ENCODE results near the gene FUT3. TPM values are rescaled to one million over a fixed set of nuclear protein-coding genes. Genes with fewer than 3 reads are reported as not detected.
"Not testable (repeated sequence)": the region's sequence is repeated elsewhere in the genome, so short reads cannot be mapped to it uniquely, and the experiment has no call there.

The FUT3 gene
- total RNA-seq, 2 donors from 2014 or later, result 260 to 272 TPM

DNA sequence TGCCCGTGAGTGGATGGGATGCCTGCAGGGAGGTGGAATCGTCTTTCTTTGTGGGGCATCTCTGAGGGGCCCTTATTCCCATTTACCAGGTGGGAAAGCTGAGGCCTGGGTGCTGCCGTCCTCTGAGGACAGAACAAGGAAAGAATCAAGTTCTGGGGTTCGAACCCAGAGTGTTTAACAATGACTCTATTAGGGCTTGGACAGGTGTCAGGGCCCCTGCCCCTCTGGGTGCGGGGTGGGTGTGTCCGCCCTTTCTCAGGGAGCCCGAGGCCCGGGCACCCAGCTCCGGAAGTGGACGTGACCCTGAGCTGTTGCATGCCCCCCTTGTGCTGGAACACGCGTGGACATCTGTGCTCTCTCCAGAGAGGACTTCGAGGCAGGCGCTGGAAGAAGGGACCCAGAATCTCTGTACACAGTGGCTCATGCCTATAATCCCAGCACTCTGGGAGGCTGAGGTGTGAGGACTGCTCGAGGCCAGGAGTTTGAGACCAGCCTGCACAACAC lies 41.6 kb upstream of the FUT3 start:
- Histone ChIP-seq H3K27me3 (peaks cover 5% of the 10 kb centered on the region), H3K4me1 (no peaks in the 10 kb centered on the region), H3K4me3 (no peak overlapping the region), H3K36me3 (no peaks in the 10 kb centered on the region), H3K27ac (no peak overlapping the region), H3K9ac (ENCODE audit: low read depth in 2 of 2, low read length in 2 of 2) (no peak overlapping the region), H3K9me3 (no peaks in the 10 kb centered on the region)
- TF ChIP-seq, protein P1, sequence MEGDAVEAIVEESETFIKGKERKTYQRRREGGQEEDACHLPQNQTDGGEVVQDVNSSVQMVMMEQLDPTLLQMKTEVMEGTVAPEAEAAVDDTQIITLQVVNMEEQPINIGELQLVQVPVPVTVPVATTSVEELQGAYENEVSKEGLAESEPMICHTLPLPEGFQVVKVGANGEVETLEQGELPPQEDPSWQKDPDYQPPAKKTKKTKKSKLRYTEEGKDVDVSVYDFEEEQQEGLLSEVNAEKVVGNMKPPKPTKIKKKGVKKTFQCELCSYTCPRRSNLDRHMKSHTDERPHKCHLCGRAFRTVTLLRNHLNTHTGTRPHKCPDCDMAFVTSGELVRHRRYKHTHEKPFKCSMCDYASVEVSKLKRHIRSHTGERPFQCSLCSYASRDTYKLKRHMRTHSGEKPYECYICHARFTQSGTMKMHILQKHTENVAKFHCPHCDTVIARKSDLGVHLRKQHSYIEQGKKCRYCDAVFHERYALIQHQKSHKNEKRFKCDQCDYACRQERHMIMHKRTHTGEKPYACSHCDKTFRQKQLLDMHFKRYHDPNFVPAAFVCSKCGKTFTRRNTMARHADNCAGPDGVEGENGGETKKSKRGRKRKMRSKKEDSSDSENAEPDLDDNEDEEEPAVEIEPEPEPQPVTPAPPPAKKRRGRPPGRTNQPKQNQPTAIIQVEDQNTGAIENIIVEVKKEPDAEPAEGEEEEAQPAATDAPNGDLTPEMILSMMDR (IDR thresholded peaks at IDR 0.05), result no peak
- no peak for DNase-seq
- intact Hi-C loops (cut with DNase I), result loop anchor here (2.0 to 5.0 kb wide), 2 partner anchors 71 to 88 kb away; partner anchors contain the start of gene NRTN

DNA sequence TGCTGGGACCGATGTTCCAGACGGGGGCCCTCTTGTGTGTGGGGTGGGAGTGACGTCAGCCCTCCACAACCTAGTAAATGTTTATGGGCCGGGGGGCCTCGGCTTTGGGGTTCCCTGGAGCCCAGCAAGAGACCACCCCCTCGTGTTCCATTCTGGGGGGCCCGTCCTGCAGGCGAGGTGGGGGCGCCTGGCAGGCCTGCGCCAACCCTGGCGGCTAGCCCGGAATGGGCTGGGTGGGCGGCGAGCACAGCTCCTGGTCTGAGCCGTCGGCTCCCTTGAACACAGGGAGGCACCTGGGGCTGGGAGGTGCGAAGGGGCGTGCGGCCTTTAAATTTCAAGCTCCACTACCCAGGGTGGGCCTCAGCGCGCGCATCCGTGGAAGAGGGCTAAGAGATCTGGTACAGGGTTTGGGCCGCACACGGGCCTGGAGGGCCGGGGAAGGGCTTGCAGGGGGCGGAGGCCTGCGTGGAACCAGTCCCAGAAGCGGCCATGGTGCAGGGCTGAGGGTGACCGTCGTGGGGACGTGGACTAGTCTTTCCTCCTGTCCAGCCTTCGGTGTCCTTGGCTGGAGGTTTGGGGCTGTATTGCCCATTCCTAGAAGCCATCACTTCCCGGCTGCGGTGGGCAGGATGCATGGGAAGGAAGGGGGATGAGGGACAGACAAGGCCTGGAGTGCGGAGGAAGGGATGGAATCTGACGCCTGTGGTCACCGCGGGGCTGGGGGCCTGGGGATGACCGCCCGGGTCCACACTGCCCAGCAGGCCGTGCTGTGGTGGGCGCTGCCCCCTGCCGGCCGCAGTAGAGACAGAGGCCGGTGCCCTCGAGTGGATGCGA lies 40.9 kb upstream of the FUT3 start:
- Histone ChIP-seq H3K9ac (ENCODE audit: low read depth in 2 of 2, low read length in 2 of 2) (peak overlapping the region in 1 of 2 donors; percentile 3), H3K4me1 (no peaks in the 10 kb centered on the region), H3K36me3 (no peaks in the 10 kb centered on the region), H3K9me3 (no peaks in the 10 kb centered on the region), H3K4me3 (no peak overlapping the region), H3K27ac (no peak overlapping the region), H3K27me3 (peaks cover 5% of the 10 kb centered on the region)
- TF ChIP-seq, protein P1 (IDR thresholded peaks at IDR 0.05), result peak; percentile 60
- intact Hi-C loops (cut with DNase I), result loop anchor here (2.0 to 5.0 kb wide), 2 partner anchors 70 to 87 kb away; partner anchors contain the start of gene NRTN
- peak; percentile 48 for DNase-seq

DNA sequence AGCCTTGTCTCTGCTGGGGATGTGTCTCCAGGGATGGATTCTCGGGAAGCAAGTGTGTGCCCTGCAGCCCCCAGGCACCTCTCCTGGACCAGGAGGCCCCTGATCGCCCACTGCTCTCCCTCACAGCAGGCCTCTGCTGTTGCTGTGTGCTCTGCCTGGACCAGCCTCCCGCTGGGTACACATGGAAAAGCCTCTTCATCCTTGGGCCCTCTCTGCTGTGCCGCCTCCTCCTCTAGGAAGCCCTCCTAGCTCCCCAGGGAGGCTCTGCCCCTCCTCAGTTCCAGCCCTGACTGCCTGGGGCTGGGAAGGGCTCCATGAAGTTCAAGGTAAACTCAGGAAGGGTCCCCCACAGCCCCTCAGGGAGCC lies 40.3 kb upstream of the FUT3 start:
- Histone ChIP-seq H3K4me1 (no peaks in the 10 kb centered on the region), H3K9ac (ENCODE audit: low read depth in 2 of 2, low read length in 2 of 2) (no peak overlapping the region), H3K27ac (no peak overlapping the region), H3K9me3 (no peaks in the 10 kb centered on the region), H3K4me3 (no peak overlapping the region), H3K27me3 (peaks cover 5% of the 10 kb centered on the region), H3K36me3 (no peaks in the 10 kb centered on the region)
- no peak for DNase-seq
- intact Hi-C loops (cut with DNase I), result loop anchor here (5.0 kb wide), 1 partner anchor 69 kb away; no protein-coding TSS in a partner anchor
- TF ChIP-seq, protein P1 (IDR thresholded peaks at IDR 0.05), result no peak

DNA sequence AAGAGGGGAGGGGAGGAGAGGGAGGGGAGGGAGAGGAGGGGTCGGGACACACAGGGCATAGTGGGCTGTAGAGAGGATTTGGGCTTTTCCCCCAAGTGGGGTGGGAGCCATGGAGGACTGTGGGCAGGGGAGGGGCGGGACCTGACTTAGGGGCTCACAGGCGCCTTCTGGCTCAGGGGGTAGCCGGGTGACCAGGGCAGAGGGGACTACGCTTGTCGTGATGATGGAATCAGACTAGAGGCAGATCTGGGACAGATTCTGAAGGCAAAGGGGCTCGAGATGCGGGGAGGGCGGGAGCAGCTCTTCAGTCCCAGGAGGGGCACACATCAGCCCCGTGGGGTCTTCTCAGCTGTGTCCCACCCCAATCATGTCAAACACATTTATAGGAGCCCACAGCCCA lies 38.9 kb upstream of the FUT3 start:
- TF ChIP-seq, protein P1 (IDR thresholded peaks at IDR 0.05), result no peak
- Histone ChIP-seq H3K4me1 (no peaks in the 10 kb centered on the region), H3K27me3 (peaks cover 5% of the 10 kb centered on the region), H3K36me3 (no peaks in the 10 kb centered on the region), H3K4me3 (no peak overlapping the region), H3K27ac (no peak overlapping the region), H3K9ac (ENCODE audit: low read depth in 2 of 2, low read length in 2 of 2) (no peak overlapping the region), H3K9me3 (no peaks in the 10 kb centered on the region)
- intact Hi-C loops (cut with DNase I), result loop anchor here (5.0 kb wide), 1 partner anchor 68 kb away; no protein-coding TSS in a partner anchor
- DNase-seq, result no peak

DNA sequence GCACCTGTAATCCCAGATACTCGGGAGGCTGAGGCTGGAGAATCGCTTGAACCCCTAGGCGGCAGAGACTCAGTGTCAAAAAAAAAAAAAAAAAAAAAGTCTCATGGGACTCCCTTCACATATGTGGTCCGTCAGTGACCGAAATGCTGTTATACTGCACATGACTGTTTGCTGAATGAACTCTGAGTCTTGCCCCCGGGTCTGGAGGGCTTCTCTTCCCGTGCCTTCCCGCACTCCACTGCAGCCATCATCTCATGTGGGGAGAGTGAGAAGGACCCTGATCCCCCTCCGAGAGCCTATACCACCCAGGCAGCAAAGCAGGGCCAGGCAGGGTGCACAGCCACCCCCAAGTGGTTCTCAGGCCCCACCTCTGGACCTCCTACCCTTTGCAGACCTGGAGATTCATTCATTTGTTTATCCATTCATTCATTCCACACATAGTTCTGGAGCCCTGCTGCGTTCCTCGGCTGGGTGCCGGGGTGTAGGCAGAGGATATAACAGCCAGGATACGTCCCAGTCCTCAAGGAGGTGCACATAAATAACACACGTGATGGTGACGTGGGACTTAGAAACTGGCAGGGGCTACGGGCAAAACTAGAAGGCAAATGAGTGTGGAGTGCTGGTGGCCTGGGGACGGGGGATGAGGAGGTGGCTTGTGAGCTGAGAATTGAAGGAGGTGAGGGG lies 38.2 kb upstream of the FUT3 start:
- H3K27ac ChIP-seq, result no peak overlapping the region
- H3K4me1 ChIP-seq, result no peaks in the 10 kb centered on the region
- H3K9me3 ChIP-seq, result no peaks in the 10 kb centered on the region
- peak overlapping the region in 1 of 2 donors; percentile 35 for H3K9ac ChIP-seq (ENCODE audit: low read depth in 2 of 2, low read length in 2 of 2)
- DNase-seq, result no peak
- no peaks in the 10 kb centered on the region for H3K36me3 ChIP-seq
- TF ChIP-seq, protein P1 (IDR thresholded peaks at IDR 0.05), result no peak
- H3K27me3 ChIP-seq, result peaks cover 5% of the 10 kb centered on the region
- H3K4me3 ChIP-seq, result no peak overlapping the region
- intact Hi-C loops (cut with DNase I), result no loop called here

DNA sequence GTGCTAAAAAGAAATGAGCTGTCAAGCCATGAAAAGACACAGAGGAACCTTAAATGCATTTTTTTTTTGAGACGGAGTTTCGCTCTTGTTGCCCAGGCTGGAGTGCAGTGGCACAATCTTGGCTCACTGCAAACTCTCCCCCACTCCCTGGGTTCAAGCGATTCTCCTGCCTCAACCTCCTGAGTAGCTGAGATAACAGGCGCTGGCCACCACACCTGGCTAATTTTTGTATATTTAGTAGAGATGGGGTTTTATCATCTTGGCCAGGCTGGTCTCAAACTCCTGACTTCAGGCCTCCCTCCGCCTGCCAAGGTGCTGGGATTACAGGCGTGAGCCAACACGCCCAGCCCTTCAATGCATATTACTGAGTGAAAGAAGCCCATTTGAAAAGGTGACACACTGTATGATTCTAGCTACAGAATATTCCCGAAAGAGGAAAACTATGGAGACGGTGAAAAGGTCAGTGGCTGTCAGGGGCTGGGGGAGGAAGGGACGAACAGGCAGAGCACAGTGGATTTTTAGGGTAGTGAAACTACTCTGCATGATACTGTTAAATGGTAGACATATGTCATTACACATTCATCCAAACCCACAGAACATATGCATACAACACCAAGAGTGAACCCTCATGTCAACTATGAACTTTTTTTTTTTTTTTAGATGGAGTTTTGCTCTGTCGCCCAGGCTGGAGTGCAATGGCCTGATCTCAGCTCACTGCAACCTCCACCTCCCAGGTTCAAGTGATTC lies 33.0 kb upstream of the FUT3 start:
- H3K9me3 ChIP-seq; H3K9ac ChIP-seq (ENCODE audit: low read depth in 2 of 2, low read length in 2 of 2); DNase-seq; H3K36me3 ChIP-seq; H3K4me3 ChIP-seq; H3K27me3 ChIP-seq; intact Hi-C loops (cut with DNase I); H3K4me1 ChIP-seq; H3K27ac ChIP-seq: not testable (repeated sequence)

DNA sequence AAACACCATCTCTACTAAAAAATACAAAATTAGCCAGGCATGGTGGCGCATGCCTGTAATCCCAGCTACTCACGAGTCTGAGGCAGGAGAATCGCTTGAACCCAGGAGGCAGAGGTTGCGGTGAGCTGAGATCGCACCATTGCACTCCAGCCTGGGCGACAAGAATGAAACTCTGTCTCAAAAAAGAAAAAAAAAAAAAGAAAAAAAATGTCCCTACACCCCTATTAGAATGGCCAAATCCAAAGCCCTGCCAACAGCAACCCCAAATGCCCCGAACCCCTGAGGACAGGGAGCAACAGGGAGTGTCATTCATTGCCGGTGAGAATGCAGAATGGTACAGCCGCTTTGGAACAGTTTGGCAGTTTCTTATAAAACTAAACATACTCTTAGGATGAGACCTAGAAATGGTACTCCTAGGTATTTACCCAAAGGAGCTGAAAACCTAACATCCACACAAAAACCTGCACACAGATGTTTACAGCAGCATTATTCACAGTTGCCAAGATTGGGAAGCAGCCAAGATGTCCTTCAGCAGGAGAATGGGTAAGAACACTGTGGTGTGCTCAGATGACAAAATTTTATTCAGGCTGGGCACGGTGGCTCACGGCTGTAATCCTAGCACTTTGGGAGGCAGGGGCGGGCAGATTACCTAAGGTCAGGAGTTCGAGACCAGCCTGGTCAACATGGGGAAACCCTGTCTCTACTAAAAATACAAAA lies 32.1 kb upstream of the FUT3 start:
- not testable (repeated sequence) for H3K27me3 ChIP-seq

More for the DNA sequence above, 32.1 kb upstream of the FUT3 start:
- DNase-seq; H3K4me3 ChIP-seq; intact Hi-C loops (cut with DNase I); H3K27ac ChIP-seq; H3K9ac ChIP-seq (ENCODE audit: low read depth in 2 of 2, low read length in 2 of 2); H3K4me1 ChIP-seq; H3K36me3 ChIP-seq; H3K9me3 ChIP-seq: not testable (repeated sequence)

All from colonic mucosa (tissue), 4 donors.